Right lobe of liver (tissue), 4 donors: Measurements from ENCODE around the gene TAS2R60.

ENCODE experiments used
- CTCF ChIP-seq, 4 donors: fragments of 200-600 bp in 3 of 4; fragments of 450-650 bp in 1 of 4; IDR thresholded peaks; one replicate each; pipeline versions ENCODE4 v1.5.1 to v1.8.0; 2016 to 2022; ENCODE audit warnings: antibody characterized with exemption in 4 of 4, mild to moderate bottlenecking in 2 of 4
- POLR2A ChIP-seq: fragments of 450-650 bp; IDR thresholded peaks from one replicate; pipeline ENCODE4 v1.6.1; 2017; ENCODE audit warnings: antibody characterized with exemption, mild to moderate bottlenecking
- donor health status: DM: no; HTN: no; CAD: no.
- donor health status: DM: no; HTN: no; CAD: no.
- donor health status: DM: no; HTN: yes; CAD: no.

- TF ChIP-seq CTCF (IDR thresholded peaks at IDR 0.05) = no peak
- no peak for TF ChIP-seq POLR2A
Observed at GRCh38 chr7:143451122-143451521, 7.9 kb downstream of the TAS2R60 start.
